CD4-positive, alpha-beta T cell (primary cell): ENCODE data around the gene RIC3. TPM values are rescaled to one million over a fixed set of nuclear protein-coding genes. Genes with fewer than 3 reads are reported as not detected.
A peak's percentile ranks its signal among the peaks of the same experiment; 100 is the strongest.

Experiments
- ATAC-seq: fragments of 200-7000 bp; cut with Tn5 transposase; one replicate; pipeline ENCODE4 v1.10.0; 2022; ENCODE audit warnings: mild to moderate bottlenecking; ENCODE audit not compliant: poor library complexity
- CTCF ChIA-PET: fragments of 350-600 bp; sonication (Branson Sonifier 250); formaldehyde crosslinking; loops from one replicate; lab custom pipeline; 2021; ENCODE audit warnings: antibody characterized with exemption, inconsistent platforms; lab: Charles Lee
- POLR2A ChIA-PET: fragments of 350-600 bp; sonication (Branson Sonifier 250); formaldehyde crosslinking; loops from one replicate; lab custom pipeline; 2021; ENCODE audit warnings: antibody characterized with exemption, inconsistent platforms; lab: Charles Lee
- DNase-seq, 14 experiments: peaks; one replicate each; pipeline ENCODE4 v3.0.0-alpha.2; 2013 to 2020; ENCODE audit warnings: mixed read lengths in 2 of 14
- H3K27ac ChIP-seq, 2 donors: one replicate each; pipeline versions ENCODE4 v1.5.1 to v1.7.0; 2013; ENCODE audit warnings: low read length in 2 of 2, low read depth in 1 of 2, mild to moderate bottlenecking in 1 of 2
- H3K27me3 ChIP-seq, 2 experiments: 1 replicate in 1 of 2; 2 replicates in 1 of 2; pipeline versions ENCODE4 v1.6.1 to v1.7.0; 2013; ENCODE audit warnings: low read length in 2 of 2, control low read depth in 1 of 2, mild to moderate bottlenecking in 1 of 2, moderate library complexity in 1 of 2; ENCODE audit not compliant: insufficient read depth in 2 of 2, control insufficient read depth in 1 of 2
- H3K36me3 ChIP-seq: one replicate; pipeline ENCODE4 v1.6.1; 2013; ENCODE audit warnings: low read length, control low read depth; ENCODE audit not compliant: insufficient read depth
- H3K4me1 ChIP-seq: one replicate; pipeline ENCODE4 v1.6.1; 2013; ENCODE audit warnings: low read length, control low read depth; ENCODE audit not compliant: insufficient read depth
- H3K4me3 ChIP-seq: one replicate; pipeline ENCODE4 v1.5.1; 2013; ENCODE audit warnings: mild to moderate bottlenecking, low read length, moderate library complexity
- H3K9me3 ChIP-seq, 2 experiments: 1 replicate in 1 of 2; 2 replicates in 1 of 2; pipeline versions ENCODE4 v1.6.1 to v1.7.0; 2013; ENCODE audit warnings: low read length in 2 of 2, mild to moderate bottlenecking in 2 of 2, control low read depth in 1 of 2, moderate library complexity in 1 of 2; ENCODE audit not compliant: control insufficient read depth in 1 of 2, insufficient read depth in 1 of 2
- H3K27ac Mint-ChIP-seq: one replicate; pipeline ENCODE4 v1.8.0; 2020; ENCODE audit warnings: mixed read lengths
- H3K27me3 Mint-ChIP-seq: one replicate; pipeline ENCODE4 v1.8.0; 2021; ENCODE audit warnings: mixed read lengths
- H3K36me3 Mint-ChIP-seq: one replicate; pipeline ENCODE4 v1.8.0; 2021; ENCODE audit warnings: low read depth, mixed read lengths
- H3K4me1 Mint-ChIP-seq: one replicate; pipeline ENCODE4 v1.8.0; 2021; ENCODE audit warnings: low read depth, mixed read lengths
- H3K4me3 Mint-ChIP-seq: one replicate; pipeline ENCODE4 v1.8.0; 2020; ENCODE audit warnings: mild to moderate bottlenecking, mixed read lengths
- H3K9me3 Mint-ChIP-seq: one replicate; pipeline ENCODE4 v1.8.0; 2020; ENCODE audit warnings: mixed read lengths
- intact Hi-C, 2 experiments: fragments of 100-400 bp; cut with DNase I in 1 of 2; cut with micrococcal nuclease in 1 of 2; formaldehyde crosslinking; loops; one replicate each; pipeline versions ENCODE4 v1.15.1 to v1.9.0; 2023 to 2025; cut with DNase I, micrococcal nuclease
- total RNA-seq, 174 experiments: library from RNA in 2 of 174; stranded (reverse) in 2 of 174; gene quantifications; one replicate each; pipeline ENCODE4 v1.2.3 and lab custom pipeline; 2021 to 2026
- TF ChIP-seq, protein P1 (sequence below): fragments of 200-600 bp; IDR thresholded peaks from one replicate; pipeline ENCODE4 v1.8.0; 2022; ENCODE audit warnings: antibody characterized with exemption, mild to moderate bottlenecking

Gene RIC3
- total RNA-seq, 2 experiments from 2014 or later, result 55.3 to 57.6 TPM

- Mint-ChIP-seq H3K27me3 (no peaks in the 10 kb centered on the region), H3K9me3 (no peaks in the 10 kb centered on the region), H3K36me3 (no peaks in the 10 kb centered on the region), H3K27ac (no peak overlapping the region), H3K4me1 (peaks cover 5% of the 10 kb centered on the region), H3K4me3 (no peak overlapping the region)
- Histone ChIP-seq H3K36me3 (no peaks in the 10 kb centered on the region), H3K4me3 (no peak overlapping the region), H3K27me3 (no peaks in the 10 kb centered on the region), H3K27ac (no peak overlapping the region), H3K4me1 (no peaks in the 10 kb centered on the region), H3K9me3 (peaks cover 0 to 4% of the 10 kb centered on the region in 2 experiments)
- TF ChIP-seq, protein P1, sequence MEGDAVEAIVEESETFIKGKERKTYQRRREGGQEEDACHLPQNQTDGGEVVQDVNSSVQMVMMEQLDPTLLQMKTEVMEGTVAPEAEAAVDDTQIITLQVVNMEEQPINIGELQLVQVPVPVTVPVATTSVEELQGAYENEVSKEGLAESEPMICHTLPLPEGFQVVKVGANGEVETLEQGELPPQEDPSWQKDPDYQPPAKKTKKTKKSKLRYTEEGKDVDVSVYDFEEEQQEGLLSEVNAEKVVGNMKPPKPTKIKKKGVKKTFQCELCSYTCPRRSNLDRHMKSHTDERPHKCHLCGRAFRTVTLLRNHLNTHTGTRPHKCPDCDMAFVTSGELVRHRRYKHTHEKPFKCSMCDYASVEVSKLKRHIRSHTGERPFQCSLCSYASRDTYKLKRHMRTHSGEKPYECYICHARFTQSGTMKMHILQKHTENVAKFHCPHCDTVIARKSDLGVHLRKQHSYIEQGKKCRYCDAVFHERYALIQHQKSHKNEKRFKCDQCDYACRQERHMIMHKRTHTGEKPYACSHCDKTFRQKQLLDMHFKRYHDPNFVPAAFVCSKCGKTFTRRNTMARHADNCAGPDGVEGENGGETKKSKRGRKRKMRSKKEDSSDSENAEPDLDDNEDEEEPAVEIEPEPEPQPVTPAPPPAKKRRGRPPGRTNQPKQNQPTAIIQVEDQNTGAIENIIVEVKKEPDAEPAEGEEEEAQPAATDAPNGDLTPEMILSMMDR, result no peak
- intact Hi-C loops, result no loop called here
- DNase-seq (no peak), ATAC-seq (no peak)
- ChIA-PET CTCF (no interaction called here), POLR2A (no interaction called here)
These were observed 74.8 kb downstream of the RIC3 start for GRCh38 chr11:8093931-8094575.

- TF ChIP-seq, protein P1, result peak; percentile 16
- H3K36me3 Mint-ChIP-seq, result no peaks in the 10 kb centered on the region
- POLR2A ChIA-PET, result no interaction called here
- H3K27me3 ChIP-seq, result no peaks in the 10 kb centered on the region
- no peaks in the 10 kb centered on the region for H3K27me3 Mint-ChIP-seq
- DNase-seq (peak in 5 of 14 experiments; percentile 8 to 45 (median 30)), ATAC-seq (no peak)
- H3K27ac Mint-ChIP-seq, result no peak overlapping the region
- H3K4me3 Mint-ChIP-seq, result no peak overlapping the region
- peaks cover 0 to 4% of the 10 kb centered on the region in 2 experiments for H3K9me3 ChIP-seq
- peaks cover 5% of the 10 kb centered on the region for H3K4me1 Mint-ChIP-seq
- H3K36me3 ChIP-seq, result no peaks in the 10 kb centered on the region
- no peak overlapping the region for H3K27ac ChIP-seq
- CTCF ChIA-PET, result interaction anchor here (0.5 to 0.6 kb wide), 2 partner anchors 398 to 1399 kb away, joined by 4 read pairs; no protein-coding TSS in a partner anchor
- H3K4me3 ChIP-seq, result no peak overlapping the region
- no peaks in the 10 kb centered on the region for H3K9me3 Mint-ChIP-seq
- intact Hi-C loops, result no loop called here
- no peaks in the 10 kb centered on the region for H3K4me1 ChIP-seq
These were observed 76.0 kb downstream of the RIC3 start for GRCh38 chr11:8092587-8093424.

GRCh38 chr11:8091721-8092120, 77.1 kb downstream of the RIC3 start:
- intact Hi-C loops, result loop anchor here in 1 of 2 experiments (2.0 kb wide), 1 partner anchor 85 kb away; no protein-coding TSS in a partner anchor
- CTCF ChIA-PET, result interaction anchor here (0.6 kb wide), 1 partner anchor 63 kb away, joined by 3 read pairs; no protein-coding TSS in a partner anchor
- no peak for DNase-seq
- Mint-ChIP-seq H3K27me3 (peaks cover 3% of the 10 kb centered on the region), H3K4me3 (no peak overlapping the region), H3K27ac (no peak overlapping the region), H3K36me3 (no peaks in the 10 kb centered on the region), H3K4me1 (peaks cover 5% of the 10 kb centered on the region), H3K9me3 (no peaks in the 10 kb centered on the region)
- TF ChIP-seq, protein P1, result no peak
- Histone ChIP-seq H3K4me1 (no peaks in the 10 kb centered on the region), H3K9me3 (peaks cover 0 to 4% of the 10 kb centered on the region in 2 experiments), H3K27ac (no peak overlapping the region), H3K4me3 (no peak overlapping the region), H3K36me3 (no peaks in the 10 kb centered on the region), H3K27me3 (no peaks in the 10 kb centered on the region)
- no peak for ATAC-seq
- POLR2A ChIA-PET, result no interaction called here
